ENCODE measurements around the gene TXLNG.
A peak's percentile ranks its signal among the peaks of the same experiment; 100 is the strongest.

Gene TXLNG

DNA sequence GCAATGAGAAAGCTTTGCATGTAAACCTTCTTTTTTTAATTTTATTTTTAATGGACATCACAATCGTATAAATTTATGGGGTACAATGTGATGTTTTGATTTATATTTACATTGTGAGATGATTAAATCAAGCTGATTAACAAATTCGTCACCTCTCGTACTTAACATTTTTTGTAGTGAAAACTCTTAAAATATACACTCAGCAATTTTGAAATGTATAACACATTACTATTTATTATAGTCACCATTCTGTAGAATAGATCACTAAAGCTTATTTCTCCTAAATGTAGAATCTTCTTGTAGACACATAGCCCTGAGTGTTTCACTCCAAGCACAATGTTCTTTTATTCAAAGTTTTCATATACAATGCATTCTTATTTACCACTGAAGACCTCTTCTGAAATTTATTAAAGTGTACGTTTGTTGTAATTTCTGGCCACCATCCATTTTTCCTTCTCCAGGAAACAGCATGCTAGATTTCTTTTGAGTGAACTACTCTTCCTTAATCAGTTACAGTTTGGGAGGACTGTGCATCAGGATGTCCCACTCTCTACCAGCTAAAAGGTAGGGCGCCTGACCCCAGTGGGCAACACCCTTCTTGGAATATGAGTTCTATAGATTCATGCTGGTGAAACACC, 88.3 kb downstream of the TXLNG start:
- DNase-seq = no peak

DNA sequence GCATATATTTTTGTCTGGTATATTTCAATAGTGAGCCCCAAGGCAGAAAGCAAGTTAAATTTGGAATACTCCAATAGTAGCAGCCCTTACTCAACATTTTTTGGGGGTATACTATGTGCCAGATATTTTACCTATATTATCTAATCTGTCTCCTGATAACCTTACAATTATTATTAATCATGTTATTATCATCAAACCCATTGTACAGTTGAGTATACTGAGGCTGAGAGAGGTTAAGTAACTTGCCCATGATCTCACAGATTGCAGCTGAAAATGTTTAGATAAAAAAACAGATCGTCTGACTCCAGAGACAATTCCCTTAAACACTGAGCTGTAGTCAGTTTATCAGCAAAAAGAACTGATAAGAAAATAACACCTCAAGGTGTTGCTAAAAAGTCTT, 90.4 kb downstream of the TXLNG start:
- DNase-seq = no peak

DNA sequence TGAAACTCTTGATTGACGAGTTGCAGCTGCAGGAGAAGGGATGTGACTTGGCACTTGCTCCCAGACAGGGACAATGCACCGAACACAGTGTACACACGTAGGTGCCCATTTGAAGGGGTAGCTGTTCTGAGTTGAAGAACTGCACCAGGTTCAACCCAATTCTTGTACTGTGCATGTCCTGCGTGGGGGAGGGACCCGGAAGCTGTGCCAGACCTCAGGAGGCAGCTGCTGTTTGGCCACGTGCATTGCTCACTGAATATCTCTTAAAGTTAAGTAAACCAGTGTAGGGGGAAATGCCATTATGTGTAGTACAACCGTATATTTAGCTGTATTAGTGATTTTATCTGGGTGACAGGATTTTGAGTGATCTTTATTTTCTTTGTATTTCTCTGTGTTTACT, 95.9 kb downstream of the TXLNG start:
- peak; percentile 14 for DNase-seq

DNA sequence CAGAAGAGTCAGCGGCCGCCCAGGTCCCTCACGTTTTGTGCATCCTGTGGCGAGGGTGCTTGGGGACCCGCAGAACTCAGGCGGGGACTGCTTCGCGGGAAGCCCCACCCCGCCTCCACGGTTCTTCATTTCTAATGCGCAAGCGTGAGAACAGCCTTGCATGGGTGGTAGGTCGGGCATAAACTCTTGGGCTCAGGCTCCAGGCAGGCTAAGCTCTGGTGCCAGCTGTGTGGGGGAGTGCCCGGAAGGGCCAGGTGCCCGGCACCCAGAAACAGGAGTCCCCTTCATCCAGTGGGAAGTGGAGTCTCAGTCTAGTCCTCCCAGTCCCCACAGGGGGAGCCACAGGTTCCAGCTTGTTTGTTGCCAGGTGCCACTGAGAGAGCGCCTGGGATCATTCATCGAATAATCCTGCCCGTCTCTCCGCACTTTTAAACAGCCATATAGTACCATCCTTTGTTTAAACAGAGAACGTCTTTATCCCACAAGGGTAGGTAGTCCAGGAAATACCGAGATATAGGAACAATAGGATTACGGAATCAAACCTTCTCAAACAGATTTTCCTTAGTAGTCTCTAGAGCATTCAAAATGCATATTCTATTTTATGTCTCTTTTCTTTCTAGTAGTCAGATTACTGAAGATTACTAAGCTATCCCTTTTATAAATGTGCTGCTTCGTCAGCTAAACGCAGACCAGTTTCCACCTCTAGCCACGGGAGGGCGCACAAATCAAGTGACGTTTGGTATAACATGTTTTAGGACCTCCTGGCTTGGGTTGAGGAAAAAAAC, 96.6 kb downstream of the TXLNG start:
- DNase-seq = peak; percentile 58

DNA sequence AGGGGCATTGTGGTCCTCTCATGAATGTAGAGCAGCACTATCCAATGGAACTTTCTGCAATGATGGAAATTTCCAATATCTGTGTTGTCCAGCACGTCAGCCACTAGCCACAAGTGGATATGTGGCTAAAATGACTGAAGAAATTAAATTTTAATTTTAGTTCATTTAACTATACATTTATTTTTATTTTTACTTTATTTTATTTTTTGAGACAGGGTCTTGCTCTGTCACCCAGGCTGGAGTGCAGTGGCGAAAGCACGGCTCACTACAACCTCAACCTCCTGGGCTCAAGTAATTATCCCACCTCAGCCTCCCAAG, 97.2 kb downstream of the TXLNG start:
- no peak for DNase-seq

DNA sequence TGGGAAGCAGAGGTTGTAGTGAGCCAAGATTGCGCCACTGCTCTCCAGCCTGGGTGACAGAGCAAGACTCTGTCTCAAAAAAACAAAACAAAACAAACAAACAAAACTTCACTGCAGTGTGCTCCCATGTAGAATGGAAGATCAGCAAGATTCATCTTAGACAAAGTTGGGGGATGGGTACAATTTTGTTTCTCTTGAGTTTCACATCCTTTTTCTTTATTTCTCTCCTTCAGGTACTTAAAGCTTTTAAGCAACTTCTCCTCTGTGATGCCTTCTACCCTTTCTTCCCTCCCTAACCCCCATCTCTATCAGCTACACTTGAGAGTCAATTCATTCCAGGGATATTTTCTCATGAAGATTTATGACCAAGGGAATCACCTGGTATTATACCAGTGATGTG, 99.4 kb downstream of the TXLNG start:
- DNase-seq = no peak

DNA sequence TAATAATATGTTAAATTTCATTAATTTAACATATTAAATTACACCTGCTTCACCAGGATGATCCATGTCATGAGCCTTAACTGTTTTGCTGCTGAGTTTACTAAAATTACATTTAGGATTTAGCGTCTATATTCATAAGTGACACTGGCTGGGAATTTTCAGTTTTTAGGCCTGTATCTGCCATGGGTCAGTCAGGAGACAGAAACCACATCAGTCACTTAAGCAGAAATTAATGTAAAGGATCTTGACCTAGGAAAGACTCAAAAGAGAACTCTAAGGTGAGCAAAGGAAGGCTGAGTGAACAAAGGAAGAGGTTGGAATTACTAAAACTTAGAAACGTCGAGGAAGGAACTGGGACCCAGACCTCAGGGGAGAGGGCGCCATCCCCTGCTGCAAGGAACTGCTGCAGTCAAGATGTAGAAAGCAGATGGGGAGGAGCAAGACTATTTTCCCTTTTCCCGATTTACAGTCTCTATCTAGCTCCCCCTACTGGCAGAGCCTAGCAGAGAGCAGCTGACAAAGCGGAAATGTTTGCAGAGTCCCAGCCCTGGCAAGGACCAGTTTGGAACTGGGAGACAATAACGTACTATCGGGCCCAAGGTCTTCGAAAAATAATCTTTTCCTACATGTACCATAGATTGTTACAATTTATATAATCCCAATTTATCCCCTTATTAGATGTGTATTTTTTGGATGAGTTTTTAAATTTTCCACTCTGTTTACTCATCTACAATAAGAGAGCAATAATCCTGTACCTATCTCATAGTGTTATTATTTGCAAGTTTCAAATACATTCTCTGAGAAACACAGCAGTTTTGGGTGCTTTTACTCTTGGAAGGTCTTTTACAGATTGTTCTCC, 106.5 kb downstream of the TXLNG start:
- peak; percentile 68 for DNase-seq

All from fibroblast of skin of abdomen (primary cell).